Esophagus muscularis mucosa (tissue), 4 donors: ENCODE measurements around the gene GMDS. TPM values are rescaled to one million over a fixed set of nuclear protein-coding genes. Genes with fewer than 3 reads are reported as not detected.

Experiments
- DNase-seq: peaks from one replicate; pipeline ENCODE4 v3.0.0-alpha.2; 2017; ENCODE audit errors: extremely low spot score
- H3K27ac ChIP-seq, 4 donors: fragments of 200-600 bp; sonication (generic); replicated peaks in 1 of 4; 1 replicate in 3 of 4; 2 replicates in 1 of 4; pipeline ENCODE4 v1.5.1; 2016 to 2019; ENCODE audit warnings: mild to moderate bottlenecking in 1 of 4
- H3K27me3 ChIP-seq, 4 donors: fragments of 200-600 bp; sonication (generic); one replicate each; pipeline versions ENCODE4 v1.5.1 to v1.6.0; 2016 to 2019
- H3K36me3 ChIP-seq, 4 donors: fragments of 200-600 bp; sonication (generic); one replicate each; pipeline ENCODE4 v1.5.1; 2016 to 2019
- H3K4me1 ChIP-seq, 4 donors: fragments of 200-600 bp; sonication (generic); one replicate each; pipeline ENCODE4 v1.5.1; 2016 to 2019
- H3K4me3 ChIP-seq, 4 donors: fragments of 200-600 bp; sonication (generic); 1 replicate in 2 of 4; 2 replicates in 2 of 4; pipeline ENCODE4 v1.5.1; 2016 to 2019; ENCODE audit warnings: mild to moderate bottlenecking in 4 of 4, moderate library complexity in 1 of 4
- H3K9me3 ChIP-seq, 4 donors: fragments of 200-600 bp; sonication (generic); 1 replicate in 3 of 4; 2 replicates in 1 of 4; pipeline ENCODE4 v1.5.1; 2016 to 2019
- EP300 ChIP-seq: sonication (generic); formaldehyde crosslinking; IDR thresholded peaks from one replicate; pipeline ENCODE4 v1.6.1; 2017; ENCODE audit warnings: antibody characterized with exemption
- POLR2A ChIP-seq: fragments of 450-650 bp; IDR thresholded peaks from one replicate; pipeline ENCODE4 v1.6.1; 2017; ENCODE audit warnings: antibody characterized with exemption, moderate library complexity, mild to moderate bottlenecking, low read depth
- POLR2AphosphoS5 ChIP-seq, 2 donors: sonication (generic); formaldehyde crosslinking; IDR thresholded peaks; one replicate each; pipeline ENCODE4 v1.6.1; 2017; ENCODE audit warnings: antibody characterized with exemption in 2 of 2
- WGBS: methylation state at CpG from one replicate; pipeline ENCODE4 v1.1.5; 2018; 5-methylcytosine and 5-hydroxymethylcytosine counted together
- intact Hi-C: fragments of 100-400 bp; cut with DNase I; formaldehyde crosslinking; loops from one replicate; pipeline ENCODE4 v1.15.1; 2023
- total RNA-seq, 4 donors: library from RNA; depleted of rRNA; stranded (reverse); fragments of >200 nt; gene quantifications; one replicate each; pipeline versions ENCODE4 v1.1.0 to v1.2.1, GENCODE V29; 2016
- TF ChIP-seq, protein P1 (sequence below), 3 experiments: fragments of 200-600 bp in 2 of 3; fragments of 450-650 bp in 1 of 3; sonication (generic) in 2 of 3; IDR thresholded peaks; one replicate each; pipeline ENCODE4 v1.5.1; 2017 to 2019; ENCODE audit warnings: antibody characterized with exemption in 3 of 3, mild to moderate bottlenecking in 2 of 3, moderate library complexity in 1 of 3

Gene GMDS
- total RNA-seq, 4 donors from 2014 or later, result 3.6 to 14.1 (median 6.0) TPM

GRCh38 chr6:2008383-2008976 is 236.9 kb downstream of the GMDS start:
- Histone ChIP-seq H3K27me3 (no peaks in the 10 kb centered on the region), H3K27ac (no peak overlapping the region), H3K36me3 (no peaks in the 10 kb centered on the region), H3K4me3 (no peak overlapping the region), H3K9me3 (peaks cover 0 to 6% (median 2%) of the 10 kb centered on the region in 4 donors), H3K4me1 (no peaks in the 10 kb centered on the region)
- intact Hi-C loops, result no loop called here
- TF ChIP-seq EP300 (no peak), POLR2A (no peak), POLR2AphosphoS5 (IDR thresholded peaks at IDR 0.05) (no peak)
- TF ChIP-seq, protein P1, sequence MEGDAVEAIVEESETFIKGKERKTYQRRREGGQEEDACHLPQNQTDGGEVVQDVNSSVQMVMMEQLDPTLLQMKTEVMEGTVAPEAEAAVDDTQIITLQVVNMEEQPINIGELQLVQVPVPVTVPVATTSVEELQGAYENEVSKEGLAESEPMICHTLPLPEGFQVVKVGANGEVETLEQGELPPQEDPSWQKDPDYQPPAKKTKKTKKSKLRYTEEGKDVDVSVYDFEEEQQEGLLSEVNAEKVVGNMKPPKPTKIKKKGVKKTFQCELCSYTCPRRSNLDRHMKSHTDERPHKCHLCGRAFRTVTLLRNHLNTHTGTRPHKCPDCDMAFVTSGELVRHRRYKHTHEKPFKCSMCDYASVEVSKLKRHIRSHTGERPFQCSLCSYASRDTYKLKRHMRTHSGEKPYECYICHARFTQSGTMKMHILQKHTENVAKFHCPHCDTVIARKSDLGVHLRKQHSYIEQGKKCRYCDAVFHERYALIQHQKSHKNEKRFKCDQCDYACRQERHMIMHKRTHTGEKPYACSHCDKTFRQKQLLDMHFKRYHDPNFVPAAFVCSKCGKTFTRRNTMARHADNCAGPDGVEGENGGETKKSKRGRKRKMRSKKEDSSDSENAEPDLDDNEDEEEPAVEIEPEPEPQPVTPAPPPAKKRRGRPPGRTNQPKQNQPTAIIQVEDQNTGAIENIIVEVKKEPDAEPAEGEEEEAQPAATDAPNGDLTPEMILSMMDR (IDR thresholded peaks at IDR 0.05), result no peak
- 89% methylated on average over 2 of the region's 2 CpGs for WGBS
- no peak for DNase-seq

GRCh38 chr6:2007165-2007564 is 238.2 kb downstream of the GMDS start:
- Histone ChIP-seq H3K27me3 (no peaks in the 10 kb centered on the region), H3K4me1 (no peaks in the 10 kb centered on the region), H3K9me3 (peaks cover 0 to 6% (median 2%) of the 10 kb centered on the region in 4 donors), H3K4me3 (no peak overlapping the region), H3K27ac (no peak overlapping the region), H3K36me3 (no peaks in the 10 kb centered on the region)
- intact Hi-C loops, result no loop called here
- no peak for TF ChIP-seq POLR2A
- no peak for TF ChIP-seq POLR2AphosphoS5 (IDR thresholded peaks at IDR 0.05)
- TF ChIP-seq EP300, result no peak
- TF ChIP-seq, protein P1 (IDR thresholded peaks at IDR 0.05), result no peak
- DNase-seq, result no peak
- 92% methylated on average over 4 of the region's 4 CpGs for WGBS

DNA sequence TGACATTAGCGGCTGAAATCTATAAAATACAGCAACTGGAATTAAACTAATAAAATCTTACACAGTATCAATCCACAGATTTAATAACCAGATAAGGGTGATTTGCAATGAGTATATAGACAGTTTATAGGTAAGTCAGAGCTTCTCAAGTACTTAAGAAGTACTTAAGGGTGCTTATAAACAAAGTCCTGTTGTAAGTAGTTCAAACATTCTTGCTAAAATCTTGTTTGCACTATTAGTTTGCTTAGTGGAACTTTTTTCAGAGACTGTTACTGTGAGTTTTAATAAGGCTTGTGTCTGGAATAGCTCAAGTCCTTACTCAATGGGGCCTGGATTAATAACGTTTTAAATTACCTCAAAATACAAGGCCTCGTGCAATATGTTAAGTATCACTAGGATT is 240.5 kb downstream of the GMDS start:
- H3K4me1 ChIP-seq, result no peaks in the 10 kb centered on the region
- H3K4me3 ChIP-seq, result no peak overlapping the region
- H3K9me3 ChIP-seq, result peaks cover 0 to 6% (median under 1%) of the 10 kb centered on the region in 4 donors
- no peaks in the 10 kb centered on the region for H3K36me3 ChIP-seq
- H3K27me3 ChIP-seq, result no peaks in the 10 kb centered on the region
- no peak for DNase-seq
- no peak overlapping the region for H3K27ac ChIP-seq
- TF ChIP-seq, protein P1 (IDR thresholded peaks at IDR 0.05), result no peak
- no peak for TF ChIP-seq POLR2A
- no peak for TF ChIP-seq EP300
- TF ChIP-seq POLR2AphosphoS5 (IDR thresholded peaks at IDR 0.05), result no peak
- WGBS, result 81% methylated on average over 3 of the region's 3 CpGs
- intact Hi-C loops, result no loop called here

DNA sequence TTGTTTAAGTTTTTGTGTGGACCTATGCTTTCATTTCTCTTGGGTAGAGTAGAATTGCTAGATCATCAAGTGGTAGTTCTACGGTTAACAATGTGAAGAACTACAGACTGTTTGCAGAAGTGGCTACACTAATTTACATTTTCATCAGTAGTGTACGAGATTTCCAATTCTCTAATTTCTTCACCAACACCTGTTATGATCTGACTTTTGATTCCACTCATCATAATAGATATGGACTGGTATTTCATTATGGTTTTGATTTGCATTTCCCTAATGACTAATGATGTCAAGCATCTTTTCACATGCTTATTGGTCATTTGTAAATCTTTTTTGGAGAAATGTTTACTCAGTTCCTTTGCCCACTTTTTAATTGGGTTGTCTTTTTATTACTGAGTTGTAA is 244.4 kb downstream of the GMDS start:
- intact Hi-C loops, result no loop called here
- Histone ChIP-seq H3K9me3 (no peaks in the 10 kb centered on the region), H3K36me3 (no peaks in the 10 kb centered on the region), H3K27ac (no peak overlapping the region), H3K4me1 (no peaks in the 10 kb centered on the region), H3K27me3 (no peaks in the 10 kb centered on the region), H3K4me3 (no peak overlapping the region)
- TF ChIP-seq POLR2A (no peak), EP300 (no peak), POLR2AphosphoS5 (IDR thresholded peaks at IDR 0.05) (no peak)
- TF ChIP-seq, protein P1 (IDR thresholded peaks at IDR 0.05), result no peak
- 94% methylated on average over 2 of the region's 2 CpGs for WGBS
- no peak for DNase-seq

- TF ChIP-seq POLR2AphosphoS5 (IDR thresholded peaks at IDR 0.05) (no peak), EP300 (no peak), POLR2A (no peak)
- TF ChIP-seq, protein P1 (IDR thresholded peaks at IDR 0.05), result no peak
- Histone ChIP-seq H3K36me3 (no peaks in the 10 kb centered on the region), H3K27me3 (no peaks in the 10 kb centered on the region), H3K9me3 (no peaks in the 10 kb centered on the region), H3K4me3 (no peak overlapping the region), H3K27ac (no peak overlapping the region), H3K4me1 (no peaks in the 10 kb centered on the region)
- DNase-seq, result no peak
- intact Hi-C loops, result no loop called here
- 63% methylated on average over 3 of the region's 3 CpGs for whole genome bisulfite sequencing
Measured at GRCh38 chr6:1997702-1998101, 247.7 kb downstream of the GMDS start.
